Epithelial cell of proximal tubule (primary cell): Measurements from ENCODE around the gene GRXCR2. TPM values are rescaled to one million over a fixed set of nuclear protein-coding genes. Genes with fewer than 3 reads are reported as not detected.
"Not testable (repeated sequence)": the region's sequence is repeated elsewhere in the genome, so short reads cannot be mapped to it uniquely, and the experiment has no call there.

ENCODE experiments used
- DNase-seq: peaks from one replicate; pipeline ENCODE4 v3.0.0-alpha.2; 2011; ENCODE audit warnings: low read depth
- H3K4me3 ChIP-seq: 2 replicates; pipeline ENCODE4 v1.5.1; 2011; ENCODE audit warnings: low read depth, mild to moderate bottlenecking, low read length
- CTCF ChIP-seq: conservative IDR thresholded peaks from 2 replicates; pipeline ENCODE4 v1.5.1; 2012; ENCODE audit warnings: low read depth, mild to moderate bottlenecking, low read length
- total RNA-seq: library from RNA; depleted of rRNA; stranded (reverse); fragments of >200 nt; gene quantifications from 2 replicates; pipeline ENCODE4 v1.2.3, GENCODE V29; 2015

The GRXCR2 gene
- total RNA-seq, 1 donor from 2014 or later, result not detected

DNA sequence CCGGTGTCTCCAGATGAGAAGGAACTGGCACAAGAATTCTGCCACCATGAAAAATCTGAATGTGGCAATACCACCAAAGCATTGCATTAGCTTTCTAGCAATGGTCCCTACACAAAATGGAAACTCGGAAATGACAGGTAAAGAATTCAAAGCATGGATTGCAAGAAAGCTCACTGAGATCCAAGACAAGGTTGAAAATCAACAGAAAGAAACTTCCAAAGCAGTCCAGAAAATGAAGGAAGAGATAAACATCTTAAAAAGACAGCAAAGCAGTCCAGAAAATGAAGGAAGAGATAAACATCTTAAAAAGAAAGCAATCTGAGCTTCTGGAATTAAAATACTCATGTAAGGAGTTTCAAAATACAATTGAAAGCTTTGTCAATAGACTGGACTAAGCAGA lies 16.8 kb upstream of the GRXCR2 start:
- H3K4me3 ChIP-seq, result no peak overlapping the region
- DNase-seq, result no peak
- no peak for TF ChIP-seq CTCF

DNA sequence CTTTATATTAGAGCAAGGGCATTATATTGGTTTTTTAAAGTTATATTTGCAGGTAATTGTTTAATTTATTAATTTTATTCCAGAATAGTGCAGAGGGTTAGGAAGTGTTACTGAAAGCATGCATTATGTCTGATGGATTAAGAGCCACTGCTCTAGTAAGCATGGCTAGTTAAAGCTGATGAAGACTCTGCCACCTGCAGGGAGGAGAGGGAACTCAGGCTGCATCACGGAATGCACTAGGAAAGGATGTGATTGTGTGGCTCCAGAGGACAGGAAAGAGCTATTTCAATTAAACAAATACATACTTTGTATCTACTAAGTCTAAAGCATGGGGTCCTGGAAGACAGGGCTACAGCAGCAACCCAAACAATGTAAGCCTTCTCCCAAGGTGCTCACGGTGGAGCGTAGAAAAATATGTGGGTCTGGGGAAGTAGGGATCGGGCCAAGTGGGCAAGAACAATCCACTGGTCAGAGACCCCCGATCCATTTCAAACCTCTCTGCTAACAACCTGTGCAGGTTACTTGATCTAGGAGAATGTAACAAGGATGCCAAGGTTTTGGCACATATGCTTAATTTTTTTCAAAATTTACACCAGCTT lies 15.3 kb upstream of the GRXCR2 start:
- DNase-seq, result no peak
- TF ChIP-seq CTCF, result peak; percentile 92
- H3K4me3 ChIP-seq, result no peak overlapping the region

DNA sequence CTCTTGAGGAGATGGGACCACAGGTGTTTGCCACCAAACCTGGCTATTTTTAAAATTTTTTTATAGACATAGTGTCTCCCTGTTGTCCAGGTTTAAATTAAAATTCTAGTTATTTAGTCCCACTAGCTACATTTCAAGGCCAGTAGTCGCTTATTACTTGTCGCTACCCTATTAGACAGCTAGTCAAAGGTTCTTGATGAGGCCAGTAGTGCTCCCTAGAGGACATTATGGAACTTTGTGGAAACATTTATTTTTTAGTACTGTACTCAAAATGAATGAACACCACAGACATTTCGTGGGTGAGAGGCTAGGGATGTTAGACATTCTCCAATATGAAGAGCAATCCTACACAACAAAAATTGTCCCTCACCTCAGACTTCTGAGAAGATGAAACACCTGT lies 14.4 kb upstream of the GRXCR2 start:
- DNase-seq, result no peak
- peak; percentile 36 for TF ChIP-seq CTCF
- H3K4me3 ChIP-seq, result no peak overlapping the region

DNA sequence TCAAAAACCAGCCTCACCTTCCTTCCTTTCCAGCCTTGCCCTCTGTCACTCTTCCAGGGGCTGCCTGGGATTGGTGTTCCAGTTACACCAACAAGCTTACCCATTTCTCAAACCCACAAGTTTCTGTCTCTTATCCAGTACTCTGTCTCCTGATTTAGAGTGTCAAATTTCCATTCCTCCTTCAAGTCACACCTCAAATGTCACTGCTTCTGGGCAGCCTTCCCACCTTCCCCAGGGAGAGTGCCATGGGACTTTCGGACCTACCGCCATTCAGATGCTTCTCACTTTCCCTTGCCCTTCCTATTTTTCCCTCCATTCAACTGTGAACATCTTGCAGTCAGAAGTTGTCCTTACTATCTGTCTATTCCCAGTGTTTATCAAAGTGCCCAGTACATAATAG lies 2.0 kb upstream of the GRXCR2 start:
- TF ChIP-seq CTCF, result no peak
- no peak overlapping the region for H3K4me3 ChIP-seq
- no peak for DNase-seq

GRCh38 chr5:145872486-145872885 lies 328 bp downstream of the GRXCR2 start:
- no peak for DNase-seq
- no peak for TF ChIP-seq CTCF
- H3K4me3 ChIP-seq, result no peak overlapping the region

- no peak overlapping the region for H3K4me3 ChIP-seq
- TF ChIP-seq CTCF, result no peak
- no peak for DNase-seq
Measured at GRCh38 chr5:145869753-145870152, 3.1 kb downstream of the GRXCR2 start.

GRCh38 chr5:145867806-145868205 lies 5.0 kb downstream of the GRXCR2 start:
- no peak overlapping the region for H3K4me3 ChIP-seq
- DNase-seq, result no peak
- no peak for TF ChIP-seq CTCF

GRCh38 chr5:145864432-145864831 lies 8.4 kb downstream of the GRXCR2 start:
- DNase-seq, H3K4me3 ChIP-seq: not testable (repeated sequence)
